Osteocyte (in vitro differentiated cells): ENCODE results near the gene ODAD4. TPM values are rescaled to one million over a fixed set of nuclear protein-coding genes. Genes with fewer than 3 reads are reported as not detected.

ENCODE experiments used
- DNase-seq: peaks from one replicate; pipeline ENCODE4 v3.0.0; 2021; ENCODE audit warnings: mixed read lengths; ENCODE audit not compliant: unreplicated experiment; ENCODE audit errors: extremely low spot score
- H3K27ac Mint-ChIP-seq: one replicate; pipeline ENCODE4 v1.8.0; 2021; ENCODE audit warnings: mild to moderate bottlenecking, mixed read lengths; ENCODE audit not compliant: unreplicated experiment
- H3K27me3 Mint-ChIP-seq: one replicate; pipeline ENCODE4 v1.8.0; 2021; ENCODE audit warnings: mixed read lengths; ENCODE audit not compliant: unreplicated experiment
- H3K36me3 Mint-ChIP-seq: one replicate; pipeline ENCODE4 v1.8.0; 2021; ENCODE audit warnings: mixed read lengths; ENCODE audit not compliant: unreplicated experiment
- H3K4me1 Mint-ChIP-seq: one replicate; pipeline ENCODE4 v1.8.0; 2021; ENCODE audit warnings: mixed read lengths; ENCODE audit not compliant: unreplicated experiment
- H3K4me3 Mint-ChIP-seq: one replicate; pipeline ENCODE4 v1.8.0; 2021; ENCODE audit warnings: mild to moderate bottlenecking, moderate library complexity, mixed read lengths; ENCODE audit not compliant: unreplicated experiment
- H3K9me3 Mint-ChIP-seq: one replicate; pipeline ENCODE4 v1.8.0; 2021; ENCODE audit warnings: mixed read lengths; ENCODE audit not compliant: unreplicated experiment
- total RNA-seq: library from RNA; stranded (reverse); gene quantifications from 2 replicates; pipeline ENCODE4 v1.2.1, GENCODE V29; 2021
- TF ChIP-seq, protein P1 (sequence below): fragments of 200-600 bp; sonication (generic); IDR thresholded peaks from 2 replicates; pipeline ENCODE4 v1.5.0; 2021; ENCODE audit warnings: antibody characterized with exemption, mild to moderate bottlenecking, moderate library complexity

Gene ODAD4
- total RNA-seq, 1 donor from 2014 or later, result 2.5 TPM

DNA sequence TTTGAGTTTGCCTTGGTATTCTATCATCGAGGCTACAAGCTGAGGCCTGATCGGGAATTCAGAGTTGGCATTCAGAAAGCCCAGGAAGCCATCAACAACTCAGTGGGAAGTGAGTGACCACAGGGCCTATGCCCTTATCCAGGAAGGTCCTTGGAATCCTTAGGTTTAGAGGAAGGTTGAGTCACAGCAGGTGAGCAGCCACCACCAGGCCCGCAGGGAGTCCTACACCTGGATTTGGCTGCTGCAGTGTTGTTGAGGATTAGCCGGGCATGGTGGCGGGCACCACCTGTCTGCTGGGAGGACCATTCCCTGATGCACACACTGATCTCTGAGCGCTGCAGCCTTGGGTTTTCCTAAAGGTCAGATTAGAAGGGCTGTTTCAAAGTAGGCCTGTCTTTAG, 5.2 kb downstream of the ODAD4 start:
- DNase-seq, result no peak
- no peak overlapping the region for H3K27ac Mint-ChIP-seq
- no peaks in the 10 kb centered on the region for H3K9me3 Mint-ChIP-seq
- H3K27me3 Mint-ChIP-seq, result no peaks in the 10 kb centered on the region
- no peak overlapping the region for H3K4me3 Mint-ChIP-seq
- TF ChIP-seq, protein P1, sequence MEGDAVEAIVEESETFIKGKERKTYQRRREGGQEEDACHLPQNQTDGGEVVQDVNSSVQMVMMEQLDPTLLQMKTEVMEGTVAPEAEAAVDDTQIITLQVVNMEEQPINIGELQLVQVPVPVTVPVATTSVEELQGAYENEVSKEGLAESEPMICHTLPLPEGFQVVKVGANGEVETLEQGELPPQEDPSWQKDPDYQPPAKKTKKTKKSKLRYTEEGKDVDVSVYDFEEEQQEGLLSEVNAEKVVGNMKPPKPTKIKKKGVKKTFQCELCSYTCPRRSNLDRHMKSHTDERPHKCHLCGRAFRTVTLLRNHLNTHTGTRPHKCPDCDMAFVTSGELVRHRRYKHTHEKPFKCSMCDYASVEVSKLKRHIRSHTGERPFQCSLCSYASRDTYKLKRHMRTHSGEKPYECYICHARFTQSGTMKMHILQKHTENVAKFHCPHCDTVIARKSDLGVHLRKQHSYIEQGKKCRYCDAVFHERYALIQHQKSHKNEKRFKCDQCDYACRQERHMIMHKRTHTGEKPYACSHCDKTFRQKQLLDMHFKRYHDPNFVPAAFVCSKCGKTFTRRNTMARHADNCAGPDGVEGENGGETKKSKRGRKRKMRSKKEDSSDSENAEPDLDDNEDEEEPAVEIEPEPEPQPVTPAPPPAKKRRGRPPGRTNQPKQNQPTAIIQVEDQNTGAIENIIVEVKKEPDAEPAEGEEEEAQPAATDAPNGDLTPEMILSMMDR, result no peak
- peaks cover under 1% of the 10 kb centered on the region for H3K4me1 Mint-ChIP-seq
- H3K36me3 Mint-ChIP-seq, result no peaks in the 10 kb centered on the region

DNA sequence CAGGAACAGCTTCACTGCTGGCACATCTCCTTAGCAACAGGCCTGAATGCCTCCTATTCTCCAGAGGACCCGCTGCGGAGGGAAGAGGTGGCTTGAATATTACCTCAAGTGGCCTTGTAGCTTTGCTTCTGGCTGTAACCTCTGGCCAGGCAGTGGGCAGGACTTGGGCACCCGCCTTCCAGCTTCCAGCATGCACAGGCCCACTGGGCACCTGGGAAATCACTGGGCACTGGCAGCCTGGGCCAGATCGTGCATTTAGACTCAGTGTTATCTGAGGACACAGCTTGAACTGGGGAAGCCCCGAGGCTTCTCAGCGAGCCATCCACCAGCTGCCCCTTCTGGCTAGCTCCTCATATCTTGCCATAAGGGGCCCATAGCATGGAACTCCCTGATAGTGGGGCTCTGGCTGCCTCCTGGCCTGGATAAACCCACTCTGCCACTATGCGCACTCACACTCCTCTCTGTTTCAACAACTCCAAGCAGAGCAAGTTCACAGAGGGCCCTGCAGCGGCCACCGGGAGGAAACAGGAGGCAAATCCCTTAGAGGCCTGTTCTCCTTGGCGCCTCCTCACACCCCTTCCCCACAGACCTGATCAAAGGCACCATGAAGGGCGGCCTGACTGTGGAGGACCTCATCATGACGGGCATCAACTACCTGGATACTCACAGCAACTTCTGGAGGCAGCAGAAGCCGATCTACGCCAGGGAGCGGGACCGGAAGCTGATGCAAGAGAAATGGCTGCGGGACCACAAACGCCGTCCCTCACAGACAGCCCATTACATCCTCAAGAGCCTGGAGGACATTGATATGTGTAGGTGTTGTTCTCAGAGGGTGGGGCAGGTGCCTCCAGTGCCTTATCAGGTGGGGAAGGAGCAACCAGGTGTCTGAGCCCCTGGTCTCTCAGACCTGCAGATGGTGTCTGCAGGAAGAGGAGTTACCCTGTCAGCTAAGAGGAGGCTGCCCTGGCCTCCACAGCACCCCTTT, 7.8 kb downstream of the ODAD4 start:
- no peaks in the 10 kb centered on the region for H3K36me3 Mint-ChIP-seq
- no peak overlapping the region for H3K4me3 Mint-ChIP-seq
- TF ChIP-seq, protein P1, result no peak
- no peak for DNase-seq
- H3K27me3 Mint-ChIP-seq, result no peaks in the 10 kb centered on the region
- no peaks in the 10 kb centered on the region for H3K4me1 Mint-ChIP-seq
- no peak overlapping the region for H3K27ac Mint-ChIP-seq
- no peaks in the 10 kb centered on the region for H3K9me3 Mint-ChIP-seq

DNA sequence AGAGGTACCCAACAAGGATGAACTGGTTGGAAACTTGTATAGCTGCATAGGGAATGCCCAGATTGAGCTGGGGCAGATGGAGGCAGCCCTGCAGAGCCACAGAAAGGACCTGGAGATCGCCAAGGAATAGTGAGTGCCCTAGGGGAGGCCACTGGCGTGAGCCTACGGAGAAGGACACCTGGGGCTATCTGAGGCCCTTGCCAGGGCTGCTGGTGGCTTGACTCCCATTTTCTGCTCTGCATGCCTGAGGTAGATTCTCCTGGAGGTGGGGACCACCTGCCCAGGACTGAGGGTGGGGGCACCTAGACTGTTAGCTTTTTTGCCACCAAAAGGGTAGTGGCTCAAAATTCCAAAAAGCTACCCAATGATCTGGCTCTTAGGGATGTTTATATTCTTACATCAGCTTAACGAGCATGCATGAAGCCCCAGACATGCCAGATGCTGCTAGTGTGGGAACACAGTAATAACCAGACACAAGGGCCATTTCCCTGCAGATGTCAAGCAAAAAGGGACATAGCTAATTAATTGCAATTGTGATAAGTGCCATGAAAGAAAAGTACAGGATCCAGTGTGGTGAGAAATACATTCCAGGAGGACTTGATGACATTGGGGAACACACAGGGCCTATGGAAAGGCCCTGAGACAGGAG, 8.8 kb downstream of the ODAD4 start:
- TF ChIP-seq, protein P1, result no peak
- Mint-ChIP-seq H3K9me3 (no peaks in the 10 kb centered on the region), H3K27ac (no peak overlapping the region), H3K4me1 (no peaks in the 10 kb centered on the region), H3K4me3 (no peak overlapping the region), H3K36me3 (no peaks in the 10 kb centered on the region), H3K27me3 (no peaks in the 10 kb centered on the region)
- no peak for DNase-seq

DNA sequence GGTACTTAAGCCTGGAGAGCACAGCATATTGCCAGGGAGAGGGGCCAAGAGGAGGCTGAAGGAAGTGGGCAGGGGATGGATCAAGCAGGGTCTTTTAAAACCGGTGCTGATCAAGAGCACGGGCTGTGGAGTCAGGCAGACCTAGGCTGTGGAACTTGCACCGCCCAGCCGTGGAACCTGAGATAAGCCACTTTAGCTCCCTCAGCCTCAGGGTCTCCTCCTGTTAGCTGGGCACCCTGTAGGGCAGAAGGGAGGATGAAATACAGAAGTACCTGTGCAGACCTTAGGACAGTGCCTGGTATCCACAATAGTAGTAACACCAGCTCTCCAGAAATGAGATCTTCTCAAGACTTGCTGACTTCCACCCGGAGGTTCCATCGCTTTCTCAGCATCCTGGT, 9.3 kb downstream of the ODAD4 start:
- no peaks in the 10 kb centered on the region for H3K4me1 Mint-ChIP-seq
- H3K9me3 Mint-ChIP-seq, result no peaks in the 10 kb centered on the region
- H3K27me3 Mint-ChIP-seq, result no peaks in the 10 kb centered on the region
- H3K36me3 Mint-ChIP-seq, result no peaks in the 10 kb centered on the region
- H3K27ac Mint-ChIP-seq, result no peak overlapping the region
- TF ChIP-seq, protein P1, result no peak
- no peak overlapping the region for H3K4me3 Mint-ChIP-seq
- no peak for DNase-seq

DNA sequence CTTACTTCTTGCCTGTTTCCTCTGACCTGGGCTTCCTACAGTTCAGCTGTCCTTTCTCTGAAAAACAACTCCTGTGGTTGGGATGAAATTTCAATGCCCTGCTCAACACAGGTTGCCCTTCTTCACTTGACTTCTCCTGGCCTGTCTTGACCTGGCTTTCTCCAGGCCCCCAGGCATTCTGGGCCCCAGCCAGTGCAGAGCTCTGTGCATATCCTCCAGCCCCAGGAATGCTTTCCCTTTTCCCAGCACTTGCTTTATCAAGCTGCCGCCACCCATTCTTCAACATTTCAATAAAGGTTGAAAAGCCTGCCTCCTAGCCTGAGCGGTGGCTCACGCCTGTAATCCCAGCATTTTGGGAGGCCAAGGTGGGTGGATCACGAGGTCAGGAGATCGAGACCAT, 10.8 kb downstream of the ODAD4 start:
- Mint-ChIP-seq H3K36me3 (no peaks in the 10 kb centered on the region), H3K4me3 (no peak overlapping the region), H3K27me3 (no peaks in the 10 kb centered on the region), H3K27ac (no peak overlapping the region), H3K4me1 (no peaks in the 10 kb centered on the region), H3K9me3 (no peaks in the 10 kb centered on the region)
- no peak for DNase-seq
- TF ChIP-seq, protein P1, result no peak
